IPS-15b (cell line): ENCODE measurements around the gene MBNL2.

ENCODE experiments used
- H3K27me3 ChIP-seq: one replicate; pipeline ENCODE4 v1.6.1; 2013; ENCODE audit warnings: low read length; ENCODE audit not compliant: control insufficient read depth, insufficient read depth
- H3K36me3 ChIP-seq: one replicate; pipeline ENCODE4 v1.6.1; 2013; ENCODE audit warnings: low read length; ENCODE audit not compliant: control insufficient read depth, insufficient read depth
- H3K4me1 ChIP-seq: one replicate; pipeline ENCODE4 v1.6.1; 2013; ENCODE audit warnings: mild to moderate bottlenecking, low read length; ENCODE audit not compliant: control insufficient read depth, insufficient read depth
- H3K4me3 ChIP-seq: one replicate; pipeline ENCODE4 v1.5.1; 2013; ENCODE audit warnings: low read depth, low read length
- H3K9ac ChIP-seq: one replicate; pipeline ENCODE4 v1.6.1; 2013; ENCODE audit warnings: low read depth, mild to moderate bottlenecking, low read length
- H3K9me3 ChIP-seq: one replicate; pipeline ENCODE4 v1.6.1; 2013; ENCODE audit warnings: mild to moderate bottlenecking, low read length; ENCODE audit not compliant: control insufficient read depth, insufficient read depth

MBNL2 gene

DNA sequence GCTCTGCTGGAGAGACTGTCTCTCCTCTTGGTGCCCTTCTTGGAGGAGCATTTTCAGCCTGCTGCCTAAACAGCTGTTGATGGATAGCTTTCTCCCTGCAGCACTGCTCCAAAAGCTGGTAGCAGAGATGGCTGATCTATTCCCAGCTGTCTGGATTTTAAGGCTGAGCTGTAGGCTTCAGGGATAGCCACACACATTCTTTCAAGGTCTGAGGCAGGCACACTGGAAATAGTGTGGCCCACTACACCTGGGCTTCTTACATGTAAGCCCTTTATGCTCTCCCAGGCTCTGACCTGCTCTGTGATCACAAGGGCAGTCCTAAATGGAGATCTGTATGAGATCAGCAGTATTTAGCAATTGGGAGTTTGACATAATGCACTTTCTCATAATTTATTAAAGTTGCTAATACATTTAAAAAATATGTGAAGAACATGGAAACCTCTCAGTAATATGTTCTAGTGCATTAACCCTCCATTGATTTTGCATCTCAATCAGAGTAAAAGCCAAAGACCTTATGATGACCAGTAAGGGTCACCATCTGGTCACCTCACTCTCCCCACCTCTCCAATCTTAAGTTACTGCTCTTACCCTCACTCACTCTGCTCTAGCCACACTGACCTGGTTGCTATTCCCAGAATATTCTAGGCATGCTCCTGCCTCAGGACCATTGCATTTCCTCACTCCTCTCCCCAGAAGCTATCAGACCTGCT lies 91.6 kb downstream of the MBNL2 start:
- no peak overlapping the region for H3K9ac ChIP-seq
- no peaks in the 10 kb centered on the region for H3K27me3 ChIP-seq
- H3K4me1 ChIP-seq: no peaks in the 10 kb centered on the region
- H3K4me3 ChIP-seq: no peak overlapping the region
- no peaks in the 10 kb centered on the region for H3K36me3 ChIP-seq
- H3K9me3 ChIP-seq: no peaks in the 10 kb centered on the region

DNA sequence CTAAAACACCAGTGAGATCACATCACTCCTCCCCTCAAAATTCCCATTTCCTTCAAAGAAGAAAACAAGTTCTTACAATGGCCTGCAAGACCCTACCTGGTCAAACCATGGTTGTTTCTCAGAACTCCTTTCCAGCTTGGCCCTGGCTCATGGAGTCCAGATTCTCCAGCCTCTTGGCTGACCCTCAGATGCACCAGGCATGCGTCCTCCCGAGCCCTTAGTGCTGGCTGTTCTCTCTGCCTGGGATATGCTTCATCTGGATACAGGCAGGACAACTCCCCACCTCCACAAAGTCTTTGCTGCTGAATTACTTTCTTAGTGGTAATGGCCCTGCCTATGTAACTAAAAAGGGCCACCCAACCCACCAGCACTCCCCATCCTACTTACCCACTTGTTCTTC lies 94.3 kb downstream of the MBNL2 start:
- H3K4me3 ChIP-seq: no peak overlapping the region
- H3K27me3 ChIP-seq: no peaks in the 10 kb centered on the region
- no peaks in the 10 kb centered on the region for H3K36me3 ChIP-seq
- H3K4me1 ChIP-seq: no peaks in the 10 kb centered on the region
- H3K9me3 ChIP-seq: no peaks in the 10 kb centered on the region
- H3K9ac ChIP-seq: no peak overlapping the region

DNA sequence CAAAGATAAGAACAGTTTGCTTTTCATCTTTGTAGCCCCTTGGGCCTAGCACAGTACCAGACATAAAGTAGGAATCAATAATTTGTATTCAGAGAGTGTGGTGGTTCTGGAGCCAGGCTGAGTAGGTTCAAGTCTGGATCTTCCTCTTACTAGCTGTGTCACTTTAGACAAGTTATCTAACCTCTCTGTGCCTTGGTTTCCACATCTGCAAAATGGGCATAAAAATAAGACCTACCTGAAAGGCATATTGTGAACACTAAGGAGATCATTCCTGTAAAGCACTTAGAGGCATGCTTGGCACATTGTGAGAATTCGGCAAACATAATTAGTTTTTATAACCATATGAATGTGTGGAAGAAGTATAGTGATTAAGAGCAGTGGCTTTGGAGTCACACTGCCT lies 95.8 kb downstream of the MBNL2 start:
- Histone ChIP-seq H3K4me1 (no peaks in the 10 kb centered on the region), H3K9me3 (no peaks in the 10 kb centered on the region), H3K27me3 (no peaks in the 10 kb centered on the region), H3K9ac (no peak overlapping the region), H3K4me3 (no peak overlapping the region), H3K36me3 (no peaks in the 10 kb centered on the region)

DNA sequence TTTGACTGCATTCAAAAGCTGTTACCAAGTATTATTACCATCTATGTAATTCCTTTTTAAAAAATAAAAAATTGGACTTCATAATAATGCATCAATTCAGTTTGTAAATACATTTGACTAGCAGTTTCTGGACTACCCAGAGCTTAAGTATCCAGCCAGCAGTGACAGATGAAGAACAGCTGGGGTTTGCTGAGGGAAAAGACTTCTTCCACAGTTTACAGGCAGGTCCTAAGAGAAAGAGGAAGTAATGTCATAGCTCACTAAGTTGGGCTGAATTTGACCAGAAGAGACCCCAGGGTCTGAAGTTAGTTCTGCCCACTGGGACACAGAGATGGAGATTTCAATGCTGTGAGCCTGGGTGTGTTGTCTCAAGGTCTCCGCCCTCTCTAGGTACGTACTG lies 96.4 kb downstream of the MBNL2 start:
- Histone ChIP-seq H3K9ac (no peak overlapping the region), H3K4me3 (no peak overlapping the region), H3K27me3 (no peaks in the 10 kb centered on the region), H3K4me1 (no peaks in the 10 kb centered on the region), H3K36me3 (no peaks in the 10 kb centered on the region), H3K9me3 (no peaks in the 10 kb centered on the region)

DNA sequence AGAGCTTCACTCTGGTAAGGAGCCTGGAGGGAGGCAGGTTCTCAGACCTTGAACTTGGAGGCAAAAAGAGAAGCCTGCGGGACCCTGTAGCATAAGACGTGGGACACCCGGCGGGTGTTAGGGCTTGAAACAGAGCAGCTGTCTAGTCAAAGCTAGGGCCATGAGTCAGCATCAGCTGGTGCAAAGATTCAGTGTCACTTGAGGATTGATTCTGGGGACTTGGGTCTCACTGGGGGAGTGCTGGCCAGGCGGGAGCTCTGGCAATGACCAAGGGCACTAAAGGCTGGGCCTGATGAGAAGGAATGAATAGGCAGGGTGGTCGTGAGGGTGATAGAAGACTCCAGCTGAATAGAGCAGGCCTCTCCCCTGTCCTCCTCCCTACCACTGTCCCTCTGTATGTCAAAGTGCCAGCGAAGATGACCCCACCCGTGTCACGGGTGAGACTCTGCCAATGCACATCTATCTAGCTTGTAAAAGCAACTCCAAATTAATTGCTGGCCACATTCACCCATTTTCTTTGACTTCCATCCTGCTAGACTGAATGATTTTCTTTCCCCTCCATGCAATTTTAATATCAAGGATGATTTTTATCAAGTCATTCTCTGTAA lies 97.1 kb downstream of the MBNL2 start:
- H3K4me3 ChIP-seq: no peak overlapping the region
- no peak overlapping the region for H3K9ac ChIP-seq
- no peaks in the 10 kb centered on the region for H3K27me3 ChIP-seq
- H3K36me3 ChIP-seq: no peaks in the 10 kb centered on the region
- no peaks in the 10 kb centered on the region for H3K4me1 ChIP-seq
- no peaks in the 10 kb centered on the region for H3K9me3 ChIP-seq

DNA sequence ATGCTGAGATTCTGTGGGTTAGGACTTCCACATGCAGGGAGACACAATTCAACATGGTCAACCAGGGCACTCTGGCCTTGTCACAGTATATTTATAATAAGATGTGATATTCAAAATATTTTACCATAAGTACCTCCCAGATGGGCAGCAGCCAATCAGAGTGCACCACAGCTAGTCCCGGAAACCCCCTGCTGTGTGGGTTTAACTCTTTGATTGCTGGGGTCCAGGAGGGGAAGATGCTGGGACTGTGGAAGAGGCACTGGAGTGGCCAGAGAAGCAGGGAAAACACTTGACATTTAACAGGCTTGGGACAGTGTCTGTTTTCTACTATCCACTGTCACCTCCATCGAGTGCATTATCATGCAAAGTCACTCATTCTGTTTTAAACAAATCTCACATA lies 99.0 kb downstream of the MBNL2 start:
- no peaks in the 10 kb centered on the region for H3K27me3 ChIP-seq
- H3K9me3 ChIP-seq: no peaks in the 10 kb centered on the region
- H3K9ac ChIP-seq: no peak overlapping the region
- no peaks in the 10 kb centered on the region for H3K36me3 ChIP-seq
- no peak overlapping the region for H3K4me3 ChIP-seq
- no peaks in the 10 kb centered on the region for H3K4me1 ChIP-seq

DNA sequence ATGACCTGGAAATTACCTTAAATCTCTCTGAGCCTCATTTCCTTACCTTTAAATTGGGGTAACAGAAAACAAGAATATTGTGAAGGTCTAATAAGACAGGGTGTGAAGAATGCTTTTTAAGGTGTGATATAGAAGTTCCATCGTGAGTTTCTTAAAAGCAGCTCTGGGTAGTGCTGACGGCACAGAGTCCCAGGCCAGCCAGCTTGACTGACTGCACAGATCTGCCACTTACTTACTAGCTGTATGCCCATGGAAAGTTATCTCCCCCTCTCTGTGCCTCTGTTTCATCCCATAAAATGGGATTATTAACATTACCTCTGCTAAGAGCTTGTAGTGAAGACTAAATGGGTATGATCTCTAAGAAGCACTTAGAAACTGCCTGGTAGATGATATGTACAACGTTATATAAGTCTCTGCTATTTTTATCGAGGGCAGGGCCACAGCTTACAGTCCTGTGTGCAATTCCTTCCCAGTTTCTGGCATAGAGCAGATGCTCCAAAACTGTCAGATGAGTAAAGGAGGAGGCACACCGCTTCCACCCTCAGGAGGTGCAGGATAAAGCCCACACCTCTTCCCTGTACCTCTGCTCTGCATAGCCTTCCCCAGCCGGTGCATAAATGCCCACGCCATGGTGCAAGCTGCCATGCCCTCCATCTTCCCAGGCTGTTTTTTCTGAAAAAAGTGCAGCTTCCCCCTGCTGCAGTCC lies 99.6 kb downstream of the MBNL2 start:
- H3K36me3 ChIP-seq: no peaks in the 10 kb centered on the region
- H3K9me3 ChIP-seq: no peaks in the 10 kb centered on the region
- H3K9ac ChIP-seq: no peak overlapping the region
- H3K4me3 ChIP-seq: no peak overlapping the region
- H3K4me1 ChIP-seq: no peaks in the 10 kb centered on the region
- no peaks in the 10 kb centered on the region for H3K27me3 ChIP-seq

DNA sequence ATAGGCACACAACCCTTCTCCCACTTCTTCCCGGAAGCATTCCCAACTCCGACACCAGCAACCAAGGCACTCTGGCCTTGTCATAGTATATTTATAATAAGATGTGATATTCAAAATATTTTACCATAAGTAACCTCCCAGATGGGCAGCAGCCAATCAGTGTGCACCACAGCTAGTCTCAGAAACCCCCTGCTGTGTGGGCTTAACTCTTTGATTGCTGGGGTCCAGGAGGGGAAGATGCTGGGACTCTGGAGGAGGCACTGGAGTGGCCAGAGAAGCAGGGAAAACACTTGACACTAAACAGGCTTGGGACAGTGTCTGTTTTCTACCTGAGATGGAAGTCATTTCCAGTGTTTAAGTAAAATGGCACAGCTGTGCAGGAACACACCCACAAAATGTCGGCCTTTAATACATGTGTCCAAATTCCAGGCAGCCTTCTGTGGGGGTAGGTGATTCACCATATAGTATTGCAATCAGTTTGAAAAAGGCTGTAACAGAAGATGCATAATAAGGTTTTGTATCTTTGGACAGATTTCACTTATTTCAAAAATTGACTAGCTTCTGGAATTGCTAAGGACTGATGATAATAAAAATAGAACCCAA lies 100.7 kb downstream of the MBNL2 start:
- Histone ChIP-seq H3K9ac (no peak overlapping the region), H3K36me3 (no peaks in the 10 kb centered on the region), H3K27me3 (no peaks in the 10 kb centered on the region), H3K4me1 (peaks cover 2% of the 10 kb centered on the region), H3K9me3 (no peaks in the 10 kb centered on the region), H3K4me3 (no peak overlapping the region)

DNA sequence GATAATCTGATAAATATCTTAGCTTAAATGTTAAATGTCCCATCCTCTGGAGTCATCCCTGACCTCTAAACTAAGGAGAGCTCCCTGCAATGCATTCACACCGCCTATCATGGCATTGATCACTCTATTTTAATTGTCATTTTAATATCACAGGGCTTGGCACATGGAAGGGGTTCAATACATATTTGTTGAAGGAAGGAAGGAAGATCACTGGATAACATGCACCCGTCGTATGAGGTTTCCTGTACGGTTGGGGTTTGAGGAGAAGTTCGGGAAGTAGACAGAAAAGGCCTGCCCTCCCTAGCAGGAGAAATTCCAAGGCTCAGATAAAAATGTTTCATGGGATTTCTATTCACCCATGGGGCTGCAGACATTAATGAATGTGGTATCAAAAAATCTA lies 102.0 kb downstream of the MBNL2 start:
- Histone ChIP-seq H3K36me3 (no peaks in the 10 kb centered on the region), H3K9me3 (no peaks in the 10 kb centered on the region), H3K9ac (no peak overlapping the region), H3K27me3 (no peaks in the 10 kb centered on the region), H3K4me3 (no peak overlapping the region), H3K4me1 (peaks cover 4% of the 10 kb centered on the region)

DNA sequence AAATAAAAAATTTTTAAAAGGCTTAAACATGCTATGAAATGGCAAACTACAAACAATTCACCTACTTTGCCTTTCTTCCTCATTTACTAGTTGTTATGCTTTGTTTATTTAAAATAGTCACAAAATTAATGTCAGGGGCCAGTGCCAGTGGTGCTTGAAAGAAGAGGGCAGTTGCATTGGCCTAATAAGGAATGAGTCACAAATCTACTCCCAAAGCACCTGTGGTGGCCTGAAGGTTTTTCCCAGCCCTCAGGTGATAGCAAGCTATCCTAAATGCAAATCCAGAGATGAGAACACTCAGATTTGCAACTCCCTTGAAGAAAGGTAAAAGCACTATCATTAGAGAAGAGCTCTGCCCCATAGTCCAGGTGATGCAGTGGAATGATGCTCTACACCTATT lies 103.6 kb downstream of the MBNL2 start:
- H3K9me3 ChIP-seq: no peaks in the 10 kb centered on the region
- H3K36me3 ChIP-seq: no peaks in the 10 kb centered on the region
- no peak overlapping the region for H3K9ac ChIP-seq
- no peak overlapping the region for H3K4me3 ChIP-seq
- H3K27me3 ChIP-seq: no peaks in the 10 kb centered on the region
- H3K4me1 ChIP-seq: peaks cover 4% of the 10 kb centered on the region

DNA sequence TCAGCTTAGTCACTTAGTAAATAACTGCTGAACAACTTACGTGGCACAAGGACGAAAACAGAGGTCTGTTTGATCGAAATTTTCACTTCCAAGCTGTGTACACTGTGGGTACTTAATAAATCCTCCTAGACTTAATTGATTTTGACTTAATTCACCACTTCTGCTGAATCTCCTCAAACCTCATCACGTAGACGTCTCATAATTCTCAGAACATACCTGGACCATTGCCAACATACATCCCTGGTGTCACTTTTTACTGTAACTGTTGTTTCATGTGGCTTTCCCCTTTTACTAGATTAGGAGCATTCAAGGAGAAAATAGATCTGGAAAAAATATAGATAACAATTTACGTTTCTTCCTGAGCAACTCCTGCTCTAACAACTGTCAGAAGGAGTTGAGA lies 105.0 kb downstream of the MBNL2 start:
- Histone ChIP-seq H3K4me1 (peaks cover 4% of the 10 kb centered on the region), H3K9me3 (no peaks in the 10 kb centered on the region)

More for the DNA sequence above, 105.0 kb downstream of the MBNL2 start:
- Histone ChIP-seq H3K27me3 (no peaks in the 10 kb centered on the region), H3K36me3 (no peaks in the 10 kb centered on the region), H3K9ac (no peak overlapping the region), H3K4me3 (no peak overlapping the region)
